Right forelimb (tissue), 1 donor: Measurements from ENCODE around the gene ADAMTS2.

Experiments used
- DNase-seq: peaks from one replicate; pipeline ENCODE4 v3.0.0-alpha.2; 2018

Gene ADAMTS2

DNA sequence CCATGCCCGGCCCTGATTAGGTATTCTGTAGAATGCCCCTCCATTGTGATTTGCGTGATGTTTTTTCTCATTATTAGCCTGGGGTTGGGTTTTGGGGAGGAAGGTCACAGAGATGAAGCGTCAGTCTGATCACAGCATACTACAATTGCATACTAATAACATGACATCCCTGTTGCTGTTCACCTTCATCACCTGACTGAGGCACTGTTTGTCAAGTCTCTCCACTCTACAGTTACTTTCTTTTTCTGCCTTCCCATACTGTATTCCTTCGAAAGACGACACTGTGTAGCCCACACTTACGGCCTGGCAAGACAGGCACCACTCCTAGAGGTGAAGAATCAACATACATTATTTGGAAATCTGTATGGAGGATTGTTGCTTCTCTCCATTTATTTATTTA lies 279.6 kb downstream of the ADAMTS2 start:
- no peak for DNase-seq

DNA sequence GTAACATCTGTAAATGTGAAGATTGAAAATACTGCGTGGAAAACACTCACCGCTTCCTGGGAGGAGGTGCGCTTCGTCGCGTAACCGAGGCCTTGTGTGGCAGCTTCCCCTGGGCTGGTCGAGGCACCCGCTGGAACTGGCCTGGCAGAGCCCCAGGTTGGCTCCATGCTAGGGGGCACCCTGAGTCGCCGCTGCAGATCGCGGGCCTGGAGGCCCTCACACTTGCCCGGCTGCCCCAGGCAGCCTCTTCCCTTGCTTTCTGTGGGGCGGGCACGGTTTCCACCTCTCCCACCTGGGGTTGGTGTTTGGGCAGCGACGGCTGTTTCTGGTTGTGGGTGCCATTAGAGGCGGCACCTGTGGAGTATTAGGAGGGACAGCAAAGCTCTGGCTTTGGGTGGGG lies 284.2 kb downstream of the ADAMTS2 start:
- no peak for DNase-seq
